ENCODE data around the gene MAML1.

The MAML1 gene

DNA sequence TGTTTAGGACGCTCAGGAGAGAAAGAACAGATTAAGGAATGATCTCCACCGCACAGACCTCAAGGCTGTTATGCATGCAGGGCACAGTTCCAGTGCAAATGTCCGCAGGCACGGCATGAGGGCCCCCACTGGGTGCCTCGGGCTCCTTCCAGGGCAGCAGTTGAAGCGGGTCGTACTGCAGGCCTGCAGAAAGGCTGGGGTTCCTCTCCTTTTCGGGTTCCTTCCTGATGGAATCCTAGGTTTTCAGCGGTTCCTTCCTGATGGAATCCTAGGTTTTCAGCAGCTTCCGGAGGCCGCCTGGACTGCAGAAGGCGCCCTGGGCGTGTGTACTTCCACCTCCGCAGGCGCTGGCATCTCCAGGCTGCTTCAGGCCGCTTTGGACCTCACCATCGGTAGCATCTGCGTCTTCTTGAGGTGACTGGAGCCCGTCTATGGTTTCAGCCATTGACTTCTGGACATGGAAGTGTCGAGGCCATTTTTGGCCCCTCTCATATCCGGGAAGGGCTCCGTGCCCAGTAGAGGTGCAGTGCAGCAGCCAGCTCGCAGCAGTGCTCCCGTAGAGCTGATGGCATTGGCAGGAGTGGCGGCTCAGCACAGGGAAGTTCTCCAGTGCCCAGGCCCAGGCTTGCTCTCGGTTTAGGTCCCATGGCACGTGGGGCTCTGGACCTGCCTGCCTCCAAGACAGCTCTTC is 79.7 kb downstream of the MAML1 start:
- DNase-seq, result no peak

DNA sequence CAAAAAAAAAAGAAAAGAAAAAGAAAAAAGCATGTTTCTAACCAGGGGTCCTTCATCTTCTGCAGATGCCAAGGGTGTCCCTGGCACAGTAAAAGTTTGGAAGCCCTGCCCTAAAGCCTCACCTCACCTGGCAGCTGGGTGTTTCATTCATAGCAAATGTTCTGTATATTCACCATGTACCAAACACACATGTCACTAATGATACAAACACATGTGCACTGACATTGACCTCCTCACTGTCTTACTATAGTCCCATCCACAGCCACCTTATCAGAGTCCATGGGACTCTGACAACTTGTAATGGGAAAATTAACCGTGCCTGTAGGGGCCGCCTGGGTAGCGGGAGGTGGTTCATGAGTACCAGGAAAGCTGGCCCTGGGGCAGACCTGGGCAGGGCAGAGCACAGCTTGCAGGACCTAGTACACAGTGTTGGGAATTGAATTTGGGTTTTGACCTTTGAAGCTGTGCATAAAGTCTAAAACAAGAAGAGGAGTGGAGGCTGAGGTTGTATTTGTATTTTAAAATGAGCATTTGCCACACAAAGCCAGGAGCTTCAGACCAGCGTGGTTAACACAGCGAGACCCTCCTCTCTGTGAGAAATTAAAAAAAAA is 80.5 kb downstream of the MAML1 start:
- DNase-seq, result no peak

DNA sequence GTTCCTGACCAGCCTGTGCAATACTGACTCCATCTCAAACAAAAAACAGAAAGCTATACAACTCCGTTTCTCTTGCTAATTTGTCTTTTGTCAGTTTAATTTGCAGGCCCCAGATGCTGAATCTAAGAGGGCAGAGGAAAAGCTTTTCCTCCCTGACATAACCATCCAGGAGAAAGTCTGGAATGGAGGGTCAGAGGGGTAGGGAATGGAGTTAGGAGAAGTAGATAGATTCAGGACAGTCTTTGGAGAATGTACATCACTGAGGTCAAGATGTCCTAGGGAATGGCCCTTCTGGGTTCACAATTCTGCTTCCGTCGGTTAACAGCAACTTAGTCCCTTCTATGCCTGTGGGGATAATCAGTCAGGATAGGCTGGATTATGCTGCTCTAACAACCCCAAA is 81.5 kb downstream of the MAML1 start:
- DNase-seq, result no peak

DNA sequence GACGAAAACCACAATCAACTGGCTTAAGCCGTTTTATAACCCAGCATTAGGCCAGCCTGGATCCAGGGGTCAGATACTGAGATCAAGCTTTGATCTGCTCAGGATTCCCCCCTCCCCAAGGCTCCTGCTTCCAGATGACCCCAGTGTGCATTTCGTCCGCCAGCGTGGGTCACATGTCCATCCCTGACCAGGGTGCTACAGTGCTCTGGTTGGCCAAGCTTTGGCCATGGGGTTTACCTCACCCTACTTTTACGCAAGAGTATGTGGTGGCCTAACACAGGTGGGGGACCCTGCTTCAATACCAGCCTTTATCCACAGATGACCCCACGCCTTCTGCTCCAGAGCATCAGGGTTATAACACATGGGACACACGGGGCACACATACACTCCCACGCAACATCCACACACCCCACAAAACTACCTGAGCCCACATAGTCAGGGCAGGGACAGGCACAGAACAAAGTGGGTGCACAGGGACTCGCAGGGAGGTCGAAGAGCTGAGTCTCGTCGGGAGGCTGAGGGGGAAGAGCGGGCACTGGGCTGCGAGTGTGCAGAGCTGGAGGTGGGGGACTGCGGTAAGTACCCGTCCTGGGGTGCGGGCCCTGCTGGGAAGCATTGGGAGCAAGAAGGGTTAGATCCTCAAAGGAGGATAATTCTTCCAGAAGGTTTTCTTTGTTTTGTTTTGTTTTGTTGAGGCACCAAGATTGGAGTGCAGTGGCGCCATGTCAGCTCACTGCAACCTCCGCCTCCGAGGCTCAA is 83.0 kb downstream of the MAML1 start:
- no peak for DNase-seq

DNA sequence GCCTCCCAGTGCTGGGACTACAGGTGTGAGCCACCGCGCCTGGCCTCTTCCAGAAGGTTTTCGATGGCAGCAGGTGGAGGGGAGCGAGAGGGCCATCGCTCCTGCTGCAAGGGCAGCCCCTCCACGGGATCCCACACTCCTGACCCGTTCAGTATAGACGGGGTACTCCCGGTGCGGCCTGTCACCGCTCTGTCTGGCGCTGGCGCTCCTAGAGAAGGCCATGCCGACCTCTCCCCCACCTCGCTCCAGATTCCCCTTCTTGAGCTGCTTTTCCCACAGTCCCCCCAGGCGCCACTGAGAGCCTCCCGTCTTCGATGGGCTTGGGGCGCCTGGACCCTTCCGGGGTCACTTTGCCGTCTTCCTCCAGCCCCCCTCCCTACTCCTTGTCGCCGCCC is 83.8 kb downstream of the MAML1 start:
- DNase-seq, result no peak

DNA sequence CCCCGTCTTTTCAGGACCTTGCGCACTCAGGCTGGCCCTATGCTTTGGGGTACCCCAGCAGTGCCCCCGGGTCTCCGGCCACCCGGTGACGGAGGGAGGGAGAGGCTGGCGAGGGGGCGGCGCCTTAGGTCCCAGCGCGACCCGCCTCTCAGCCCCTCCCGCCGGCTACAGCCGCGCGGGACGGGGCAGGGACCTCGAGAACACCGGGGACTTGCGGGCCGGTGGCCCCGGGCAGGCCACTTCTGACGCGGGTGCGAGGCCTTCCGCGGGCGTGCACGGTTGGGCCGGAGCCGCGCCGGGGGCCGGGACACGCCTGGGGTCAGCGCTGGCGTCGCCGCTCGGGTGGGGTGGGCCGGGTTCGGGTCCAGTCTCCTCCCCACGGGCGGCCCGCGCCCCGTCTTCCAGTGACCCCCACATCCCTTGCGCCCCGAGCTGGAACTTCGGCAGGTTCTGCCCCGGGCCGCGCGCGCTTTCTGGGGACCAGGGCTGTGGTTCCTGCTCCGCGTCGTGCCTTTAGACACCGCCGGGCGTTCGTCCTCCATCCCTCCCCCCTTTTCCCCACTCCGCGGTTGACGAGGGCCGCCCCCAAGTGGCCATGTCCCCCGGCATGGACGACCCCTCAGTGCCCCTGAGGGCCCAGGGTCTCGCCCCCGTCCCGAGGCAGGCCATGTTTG is 84.3 kb downstream of the MAML1 start:
- no peak for DNase-seq

DNA sequence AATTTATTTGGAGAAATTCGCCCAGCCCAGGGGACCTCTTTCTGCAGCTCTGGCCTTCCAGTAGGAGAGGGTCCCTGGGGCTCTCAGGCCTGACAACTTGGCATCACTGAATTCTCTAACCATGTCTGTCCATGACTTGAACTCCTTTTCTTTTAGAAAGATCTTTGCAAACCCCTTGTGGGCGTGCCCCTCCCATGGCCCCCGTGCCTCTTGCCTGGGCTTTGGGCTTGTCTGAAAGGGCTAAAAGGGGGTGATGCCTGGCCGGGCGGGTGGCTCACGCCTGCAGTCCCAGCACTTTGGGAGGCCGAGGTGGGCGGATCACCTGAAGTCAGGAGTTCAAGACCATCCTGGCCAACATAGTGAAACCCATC is 84.8 kb downstream of the MAML1 start:
- DNase-seq, result no peak

DNA sequence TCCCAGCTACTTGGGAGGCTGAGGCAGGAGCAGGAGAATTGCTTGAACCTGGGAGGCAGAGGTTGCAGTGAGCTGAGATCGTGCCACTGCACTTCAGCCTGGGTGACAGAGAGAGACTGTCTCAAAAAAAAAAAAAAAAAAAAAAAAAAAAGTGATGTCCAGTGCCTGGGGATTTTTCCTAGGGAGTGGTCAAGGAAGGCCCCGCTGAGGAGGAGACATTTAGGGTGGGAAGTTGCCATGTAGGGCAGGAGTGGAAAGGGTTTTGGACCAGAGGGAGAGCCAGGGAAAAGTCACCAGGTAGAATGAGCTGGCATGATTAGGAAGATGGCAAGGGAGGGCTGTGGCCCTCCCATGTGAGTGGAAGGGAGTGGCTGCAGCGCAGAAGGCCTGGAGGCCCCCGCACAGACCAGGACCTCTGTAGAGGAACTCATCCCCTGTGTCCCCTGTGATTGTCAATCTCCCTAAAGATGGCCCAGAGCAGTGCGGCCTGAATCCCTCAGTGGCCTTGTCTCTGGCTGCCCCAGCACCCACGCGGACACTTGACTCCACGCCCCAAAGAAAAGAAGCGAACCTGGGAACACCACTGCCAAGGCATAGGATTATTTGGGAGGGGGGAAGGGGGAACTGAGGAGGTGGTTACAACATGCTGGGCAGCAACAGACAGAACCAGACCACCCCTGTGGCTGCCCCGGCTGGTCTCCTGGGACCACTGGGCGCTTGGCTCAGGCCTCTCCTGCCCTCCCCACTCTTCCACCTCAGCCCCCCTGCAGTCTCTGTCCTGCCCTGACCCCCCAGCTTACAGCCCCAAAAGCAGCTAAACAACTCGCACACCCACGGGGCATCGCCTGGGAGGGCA is 85.5 kb downstream of the MAML1 start:
- DNase-seq, result no peak

DNA sequence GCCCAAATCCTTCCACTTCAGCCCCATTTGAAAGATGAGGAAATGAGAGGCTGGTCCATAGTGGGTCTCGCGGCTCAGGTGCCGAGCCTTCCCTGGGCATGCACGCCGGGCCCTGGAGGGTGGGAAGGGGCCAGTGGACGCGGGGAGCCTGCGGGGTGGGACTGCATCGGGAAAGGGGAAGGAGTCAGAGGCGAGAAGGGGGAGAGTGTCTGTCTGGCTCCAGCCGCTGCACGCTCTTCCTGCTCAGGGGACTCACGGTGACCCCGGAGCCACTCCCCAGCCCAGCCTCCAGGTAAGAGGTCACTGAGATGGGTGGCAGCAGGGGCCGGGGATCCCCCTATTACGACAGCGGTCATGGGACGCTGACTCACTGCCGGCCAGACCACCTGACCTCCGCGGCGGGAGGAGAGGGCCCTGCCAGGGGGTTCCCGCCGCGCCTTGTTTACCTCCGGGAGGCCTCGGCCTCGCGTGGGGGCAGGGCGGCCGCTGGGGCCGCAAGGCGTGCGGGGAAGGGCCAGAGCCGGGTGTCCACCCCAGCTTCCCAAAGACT is 86.2 kb downstream of the MAML1 start:
- peak; percentile 89 for DNase-seq

DNA sequence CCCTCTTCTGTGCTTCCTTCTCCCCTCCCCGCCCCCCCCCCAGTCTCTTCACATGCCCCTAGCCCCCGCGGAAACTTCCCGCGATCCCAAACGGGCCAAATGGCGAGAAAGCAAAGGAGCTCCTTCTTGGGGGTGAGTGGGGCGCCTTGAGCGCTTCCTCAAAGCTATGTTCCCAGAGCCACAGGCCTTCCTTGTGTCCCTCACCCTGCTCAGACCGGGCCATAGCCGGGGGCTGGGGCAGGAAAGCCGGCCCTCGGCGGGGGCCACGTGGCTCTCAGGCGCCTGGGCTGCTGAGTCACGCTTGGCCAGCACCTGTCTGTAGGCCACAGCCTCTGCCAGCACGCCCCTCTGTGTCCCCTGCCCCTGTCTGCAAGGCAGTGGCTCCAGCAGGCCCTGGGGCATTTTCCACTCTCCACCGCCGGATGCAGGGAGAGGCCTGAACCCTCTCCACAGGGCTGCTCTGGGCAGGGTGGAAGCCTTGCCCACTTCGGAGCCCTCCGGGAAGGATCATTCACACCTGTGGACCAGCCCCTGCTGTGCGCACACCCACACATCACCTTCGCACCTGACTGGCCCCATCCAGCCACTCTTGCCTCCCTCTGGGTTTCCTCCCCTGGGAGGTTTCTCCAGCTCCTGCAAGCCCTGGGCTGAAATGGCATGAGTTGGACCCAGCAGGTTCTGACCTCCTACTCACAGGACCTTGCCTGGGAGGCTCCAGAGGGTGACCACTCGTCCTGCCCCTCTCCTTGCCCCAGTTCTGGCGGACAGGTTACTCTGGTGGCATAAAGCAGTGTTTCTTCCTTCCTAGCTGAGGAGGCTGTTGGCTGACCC is 86.9 kb downstream of the MAML1 start:
- peak; percentile 36 for DNase-seq

DNA sequence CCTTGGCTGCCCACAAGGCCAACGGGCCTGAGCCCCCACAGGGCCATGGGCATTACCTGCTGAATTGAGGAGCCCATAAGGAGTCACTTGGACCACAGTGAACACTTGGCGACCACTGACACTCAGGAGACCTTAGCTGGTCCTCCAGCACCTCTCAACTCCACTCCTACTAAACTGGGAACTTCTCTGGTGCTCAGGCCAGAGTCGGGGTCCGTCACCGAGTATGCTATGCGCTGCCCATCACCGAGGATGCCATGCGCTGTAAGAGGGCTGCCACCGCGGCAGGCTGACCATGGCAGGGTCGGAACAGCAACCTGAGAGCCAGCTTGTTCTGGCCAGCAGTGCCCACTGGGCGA is 87.5 kb downstream of the MAML1 start:
- DNase-seq, result no peak

DNA sequence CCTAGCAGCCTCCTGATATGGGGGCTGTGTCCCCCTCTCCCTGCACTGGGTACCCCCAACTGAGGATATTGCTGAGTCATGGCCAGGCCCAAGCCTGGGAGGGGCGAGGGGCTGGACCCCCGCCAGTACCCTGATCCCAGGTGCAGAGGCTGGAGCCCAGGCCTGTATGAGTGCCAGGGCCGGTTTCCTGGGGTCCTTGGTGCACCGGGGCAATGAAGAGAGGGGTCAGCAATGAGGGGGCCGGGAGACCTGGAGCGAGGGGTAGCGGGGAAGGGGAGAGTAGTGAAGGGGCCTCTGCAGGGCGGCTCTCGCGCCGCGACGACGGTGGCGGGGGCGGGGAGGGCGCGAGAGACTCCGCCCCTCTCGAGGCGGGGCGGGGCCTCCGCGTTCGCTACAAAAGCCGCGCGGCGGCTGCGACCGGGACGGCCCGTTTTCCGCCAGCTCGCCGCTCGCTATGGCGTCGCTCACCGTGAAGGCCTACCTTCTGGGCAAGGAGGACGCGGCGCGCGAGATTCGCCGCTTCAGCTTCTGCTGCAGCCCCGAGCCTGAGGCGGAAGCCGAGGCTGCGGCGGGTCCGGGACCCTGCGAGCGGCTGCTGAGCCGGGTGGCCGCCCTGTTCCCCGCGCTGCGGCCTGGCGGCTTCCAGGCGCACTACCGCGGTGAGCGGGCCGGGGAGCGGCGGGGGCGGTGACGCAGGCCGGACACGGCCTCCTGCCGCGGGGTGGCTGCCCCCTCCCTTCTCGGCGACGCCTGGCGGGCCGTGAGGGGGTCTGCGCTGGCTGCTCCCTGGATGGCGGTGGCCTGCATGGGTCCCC is 88.1 kb downstream of the MAML1 start, which contains the start of gene SQSTM1:
Gene SQSTM1 (plus strand): TSS at position 423 of the 815 bp plus-strand sequence. CDS start 32 bp downstream, at position 455.
- DNase-seq, result peak; percentile 76

DNA sequence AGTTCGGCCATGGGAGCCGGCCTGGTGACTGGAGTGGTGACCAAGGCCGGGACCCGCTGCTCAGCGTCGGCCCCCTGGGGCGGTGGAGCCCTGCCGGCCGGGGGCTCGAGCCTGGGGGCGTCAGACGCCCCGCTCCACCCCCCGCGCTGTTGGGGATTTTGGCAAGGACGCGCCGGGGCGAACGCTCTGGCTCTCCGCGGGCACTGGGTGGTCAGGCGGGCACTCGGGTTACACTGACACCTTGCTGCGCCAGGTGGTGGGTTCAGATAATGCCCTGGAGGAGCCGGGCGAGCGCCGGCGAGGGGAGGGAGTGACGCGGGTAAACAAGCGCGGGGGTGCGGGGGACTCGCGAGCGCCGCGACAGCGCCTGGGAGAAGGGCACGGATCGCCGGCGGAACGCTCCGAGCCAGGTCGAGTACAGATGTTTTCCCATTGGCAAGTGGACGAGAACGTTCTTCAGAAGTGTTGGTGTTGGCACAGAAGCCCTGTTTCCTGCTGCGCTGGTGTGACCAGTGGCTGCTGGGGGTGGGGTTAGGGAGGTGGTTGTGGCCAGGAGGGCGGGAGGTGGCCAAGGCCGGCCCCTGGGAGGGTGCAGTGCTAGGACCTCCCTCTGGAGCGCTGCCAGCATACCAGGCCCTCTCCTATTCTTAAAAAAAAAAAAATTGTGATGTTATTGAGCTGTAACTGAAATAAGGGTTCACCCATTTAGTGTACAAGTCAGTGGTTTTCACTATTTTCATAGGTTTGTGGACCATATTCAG is 88.9 kb downstream of the MAML1 start:
- peak; percentile 82 for DNase-seq

DNA sequence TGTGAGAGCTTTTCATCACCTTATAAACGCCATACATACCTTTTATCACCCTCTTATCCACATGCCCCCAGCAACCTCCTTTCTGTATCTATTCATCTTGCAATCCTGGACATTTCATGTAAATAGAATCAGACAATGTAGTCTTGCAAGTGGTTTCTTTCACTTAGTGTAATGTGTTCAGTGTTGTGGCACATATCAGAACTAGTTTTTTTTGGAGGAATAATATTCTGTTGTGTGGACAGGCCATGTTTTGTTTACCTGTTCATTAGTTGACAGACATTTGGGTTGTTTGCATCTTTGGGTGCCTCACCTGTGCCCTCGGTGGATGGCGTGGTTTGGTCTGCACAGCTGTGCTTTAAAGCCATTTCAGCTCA is 89.4 kb downstream of the MAML1 start:
- DNase-seq, result no peak

DNA sequence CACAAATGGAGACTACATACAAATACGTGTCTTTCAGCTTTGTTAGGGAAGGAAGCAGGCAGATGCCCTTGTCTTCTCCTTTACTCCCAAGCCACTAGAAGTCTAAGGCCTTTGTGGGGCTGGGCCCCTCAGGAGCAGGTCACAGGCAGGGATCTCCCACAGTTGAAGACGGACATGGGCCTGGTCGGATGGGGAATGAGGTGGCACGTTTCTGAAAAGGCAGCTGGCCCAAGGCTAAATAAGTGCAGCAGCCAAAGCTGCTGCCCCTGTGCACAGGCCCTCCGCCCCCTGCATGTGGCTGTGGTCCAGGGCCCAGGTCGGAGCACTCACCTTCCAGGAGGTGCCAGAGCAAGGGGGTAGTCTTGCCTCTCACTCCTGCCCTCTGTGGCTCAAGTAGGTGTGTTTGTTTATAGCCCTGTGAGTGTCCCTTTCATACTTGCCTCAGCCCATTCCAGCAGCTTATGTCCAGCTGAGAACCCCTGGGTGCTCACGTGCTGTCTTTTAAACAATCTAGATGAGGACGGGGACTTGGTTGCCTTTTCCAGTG is 89.9 kb downstream of the MAML1 start:
- DNase-seq, result no peak

DNA sequence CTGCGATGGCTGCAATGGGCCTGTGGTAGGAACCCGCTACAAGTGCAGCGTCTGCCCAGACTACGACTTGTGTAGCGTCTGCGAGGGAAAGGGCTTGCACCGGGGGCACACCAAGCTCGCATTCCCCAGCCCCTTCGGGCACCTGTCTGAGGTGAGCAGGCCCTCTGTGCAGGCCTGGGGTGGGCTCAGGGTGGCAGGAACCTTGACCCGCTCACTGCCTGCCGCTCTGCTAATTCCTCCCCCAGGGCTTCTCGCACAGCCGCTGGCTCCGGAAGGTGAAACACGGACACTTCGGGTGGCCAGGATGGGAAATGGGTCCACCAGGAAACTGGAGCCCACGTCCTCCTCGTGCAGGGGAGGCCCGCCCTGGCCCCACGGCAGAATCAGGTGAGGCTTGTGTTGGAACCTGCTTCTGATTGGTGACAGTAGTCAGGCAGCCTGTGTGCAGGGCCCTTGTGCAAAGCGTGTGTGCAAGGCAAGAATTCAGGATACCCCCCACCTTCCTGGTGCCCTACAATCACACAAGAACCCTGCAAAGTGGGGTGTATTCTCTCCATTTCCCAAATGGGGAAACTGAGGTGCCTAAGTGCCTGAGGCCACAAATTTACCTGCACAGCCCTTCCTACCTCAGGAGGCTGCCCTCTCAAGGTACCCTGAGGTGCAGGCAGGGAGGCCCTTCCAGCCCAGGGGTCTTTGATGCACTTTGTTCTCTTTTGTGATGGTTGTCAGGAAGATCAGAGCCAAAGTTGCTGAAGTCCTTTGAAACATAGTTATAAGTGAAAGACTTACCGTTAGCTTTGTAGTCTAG is 91.5 kb downstream of the MAML1 start:
- no peak for DNase-seq

DNA sequence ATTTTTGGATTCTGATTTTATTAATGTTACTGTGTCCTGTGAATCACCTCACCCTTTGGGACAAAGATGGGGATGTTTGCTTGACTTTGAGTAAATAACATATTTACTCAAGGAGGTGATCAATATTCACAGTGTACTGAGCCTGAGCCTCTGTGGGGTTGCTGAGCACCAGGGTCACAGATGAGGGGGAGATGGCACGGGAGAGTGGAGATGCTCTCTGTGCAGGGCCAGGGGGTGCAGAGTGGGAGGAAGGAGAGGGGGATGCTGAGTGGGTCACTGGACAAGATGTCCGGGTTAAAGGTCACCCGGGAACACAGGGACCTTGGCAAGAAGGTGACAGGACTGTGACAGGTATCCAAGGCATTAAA is 92.1 kb downstream of the MAML1 start:
- DNase-seq, result no peak

DNA sequence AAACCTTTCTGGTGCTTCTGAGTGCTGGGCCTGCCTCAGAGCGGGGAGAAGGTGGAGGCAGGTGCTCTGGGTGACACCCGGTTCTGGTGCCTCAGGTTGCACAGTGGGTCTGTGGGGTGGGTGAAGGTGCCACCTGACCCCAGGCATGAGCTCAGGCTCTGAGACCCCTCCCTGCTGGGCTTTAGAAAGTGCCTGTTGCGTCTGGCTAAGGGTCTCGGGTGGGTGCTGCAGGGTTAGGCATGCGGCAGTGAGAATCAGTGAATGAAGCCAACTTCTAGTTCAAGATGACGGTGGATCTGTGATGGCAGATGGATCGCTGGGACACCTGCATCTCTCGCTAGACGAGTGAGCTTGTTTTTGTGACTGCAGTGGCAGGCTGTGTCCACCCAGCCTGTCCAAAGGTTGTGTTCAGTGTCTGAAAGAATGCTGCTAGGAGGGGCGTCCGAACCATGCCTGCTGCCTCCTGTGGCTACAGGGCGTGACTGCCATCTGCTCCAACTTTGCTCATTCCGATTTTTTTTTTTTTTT is 93.1 kb downstream of the MAML1 start:
- DNase-seq, result no peak
